Stomach (tissue), 4 donors: ENCODE data around the gene AGPS.

ENCODE experiments used
- POLR2A ChIP-seq, 4 donors: fragments of 450-650 bp; IDR thresholded peaks; one replicate each; pipeline ENCODE4 v1.6.1; 2016; ENCODE audit warnings: antibody characterized with exemption in 4 of 4, control low read depth in 2 of 4, mild to moderate bottlenecking in 1 of 4, moderate library complexity in 1 of 4
- POLR2AphosphoS5 ChIP-seq, 3 donors: sonication (generic); formaldehyde crosslinking; IDR thresholded peaks; one replicate each; pipeline ENCODE4 v1.6.1; 2016; ENCODE audit warnings: antibody characterized with exemption in 3 of 3

- TF ChIP-seq POLR2A (IDR thresholded peaks at IDR 0.05): no peak
- TF ChIP-seq POLR2AphosphoS5 (IDR thresholded peaks at IDR 0.05): no peak
These were observed 55.5 kb downstream of the AGPS start for GRCh38 chr2:177448031-177448430.
